B cell (primary cell): ENCODE measurements around the gene PRTFDC1. TPM values are rescaled to one million over a fixed set of nuclear protein-coding genes. Genes with fewer than 3 reads are reported as not detected.
"Not testable (repeated sequence)": the region's sequence is repeated elsewhere in the genome, so short reads cannot be mapped to it uniquely, and the experiment has no call there.

Experiments used
- ATAC-seq: fragments of 200-7000 bp; cut with Tn5 transposase; one replicate; pipeline ENCODE4 v1.10.0; 2021; ENCODE audit warnings: low read depth, mild to moderate bottlenecking, moderate number of reproducible peaks, moderate library complexity
- CTCF ChIA-PET: fragments of 350-600 bp; sonication (Branson Sonifier 250); formaldehyde crosslinking; loops from one replicate; lab custom pipeline; 2021; ENCODE audit warnings: antibody characterized with exemption, inconsistent platforms; lab: Charles Lee
- POLR2A ChIA-PET: fragments of 350-600 bp; sonication (Branson Sonifier 250); formaldehyde crosslinking; loops from one replicate; lab custom pipeline; 2021; ENCODE audit warnings: antibody characterized with exemption; lab: Charles Lee
- DNase-seq: peaks from one replicate; pipeline ENCODE4 v3.0.0; 2013
- H2AFZ ChIP-seq: 2 replicates; pipeline ENCODE4 v1.6.1; 2012; ENCODE audit warnings: mild to moderate bottlenecking, low read depth, low read length; ENCODE audit not compliant: insufficient read depth, poor library complexity, severe bottlenecking
- H3K27ac ChIP-seq, 2 donors: 1 replicate in 1 of 2; 2 replicates in 1 of 2; pipeline ENCODE4 v1.5.1; 2012 to 2013; ENCODE audit warnings: low read length in 2 of 2, mild to moderate bottlenecking in 2 of 2, moderate library complexity in 1 of 2
- H3K27me3 ChIP-seq, 4 experiments: fragments of 200-600 bp in 1 of 4; sonication (generic) in 1 of 4; replicated peaks in 1 of 4; 1 replicate in 2 of 4; 2 replicates in 2 of 4; pipeline versions ENCODE4 v1.6.1 to v1.7.0; 2013 to 2016; ENCODE audit warnings: low read length in 3 of 4, mild to moderate bottlenecking in 2 of 4, mixed read lengths in 1 of 4, moderate library complexity in 1 of 4; ENCODE audit not compliant: insufficient read depth in 4 of 4, control insufficient read depth in 3 of 4; ENCODE audit errors: control extremely low read depth in 1 of 4
- H3K36me3 ChIP-seq, 2 experiments: replicated peaks in 1 of 2; 1 replicate in 1 of 2; 2 replicates in 1 of 2; pipeline versions ENCODE4 v1.6.1 to v1.7.1; 2013; ENCODE audit warnings: low read length in 1 of 2; ENCODE audit not compliant: insufficient read depth in 2 of 2, control insufficient read depth in 1 of 2; ENCODE audit errors: control extremely low read depth in 1 of 2, extremely low read depth in 1 of 2
- H3K4me1 ChIP-seq, 2 donors: fragments of 200-600 bp in 1 of 2; sonication (generic) in 1 of 2; 1 replicate in 1 of 2; 2 replicates in 1 of 2; pipeline versions ENCODE4 v1.5.1 to v1.6.1; 2013 to 2017; ENCODE audit warnings: low read length in 2 of 2; ENCODE audit not compliant: control insufficient read depth in 2 of 2, insufficient read depth in 2 of 2
- H3K4me2 ChIP-seq: replicated peaks from 2 replicates; pipeline ENCODE3; 2012; ENCODE audit warnings: mild to moderate bottlenecking, low read depth, low read length; ENCODE audit not compliant: poor library complexity, severe bottlenecking
- H3K4me3 ChIP-seq, 5 experiments: fragments of 200-600 bp in 1 of 5; sonication (generic) in 1 of 5; 1 replicate in 3 of 5; 2 replicates in 2 of 5; pipeline versions ENCODE4 v1.5.1 to v1.7.0; 2011 to 2016; ENCODE audit warnings: low read length in 4 of 5, mild to moderate bottlenecking in 4 of 5, low read depth in 2 of 5, control low read depth in 1 of 5, moderate library complexity in 1 of 5; ENCODE audit not compliant: insufficient read depth in 1 of 5; ENCODE audit errors: control extremely low read depth in 1 of 5, extremely low read depth in 1 of 5
- H3K79me2 ChIP-seq: fragments of 200-600 bp; sonication (generic); one replicate; pipeline ENCODE4 v1.6.0; 2016; ENCODE audit warnings: low read length; ENCODE audit not compliant: control insufficient read depth, insufficient read depth
- H3K9ac ChIP-seq: fragments of 200-600 bp; sonication (generic); 2 replicates; pipeline ENCODE4 v1.6.1; 2017; ENCODE audit warnings: mild to moderate bottlenecking, low read length, moderate library complexity
- H3K9me3 ChIP-seq, 3 donors: one replicate each; pipeline versions ENCODE4 v1.6.1 to v1.7.1; 2013; ENCODE audit warnings: low read length in 2 of 3; ENCODE audit not compliant: control insufficient read depth in 2 of 3, insufficient read depth in 1 of 3; ENCODE audit errors: control extremely low read depth in 1 of 3
- H4K20me1 ChIP-seq: 2 replicates; pipeline ENCODE4 v1.6.0; 2012; ENCODE audit warnings: mild to moderate bottlenecking, low read length; ENCODE audit not compliant: insufficient read depth, control insufficient read depth, poor library complexity, severe bottlenecking
- H3K27ac Mint-ChIP-seq: one replicate; pipeline ENCODE4 v1.8.0; 2021; ENCODE audit warnings: mixed read lengths
- H3K27me3 Mint-ChIP-seq: one replicate; pipeline ENCODE4 v1.8.0; 2021; ENCODE audit warnings: mixed read lengths
- H3K4me1 Mint-ChIP-seq: one replicate; pipeline ENCODE4 v1.8.0; 2021; ENCODE audit warnings: mixed read lengths
- H3K4me3 Mint-ChIP-seq: one replicate; pipeline ENCODE4 v1.8.0; 2021; ENCODE audit warnings: mixed read lengths
- H3K9me3 Mint-ChIP-seq: one replicate; pipeline ENCODE4 v1.8.0; 2022; ENCODE audit warnings: mixed read lengths; ENCODE audit not compliant: insufficient read depth
- EZH2 ChIP-seq: IDR thresholded peaks from 2 replicates; pipeline ENCODE4 v1.6.1; 2012; ENCODE audit warnings: borderline replicate concordance, low read depth, mild to moderate bottlenecking, moderate library complexity, low read length; ENCODE audit not compliant: insufficient read depth, poor library complexity, severe bottlenecking
- WGBS: methylation state at CpG from one replicate; pipeline ENCODE4 v1.1.5; 2013; ENCODE audit warnings: missing lambda C conversion rate; ENCODE audit not compliant: insufficient coverage; 5-methylcytosine and 5-hydroxymethylcytosine counted together
- intact Hi-C: fragments of 100-400 bp; cut with micrococcal nuclease; formaldehyde crosslinking; loops from one replicate; pipeline ENCODE4 v1.10.0; 2022
- polyA plus RNA-seq: library from polyadenylated mRNA; depleted of rRNA; stranded (reverse); fragments of >200 nt; gene quantifications from 2 replicates; pipeline ENCODE4 v1.2.3, GENCODE V29; 2012
- total RNA-seq, 2 donors: library from RNA; stranded (reverse); fragments of 120-200 nt in 1 of 2; gene quantifications; 1 replicate in 1 of 2; 2 replicates in 1 of 2; pipeline versions ENCODE4 v1.2.3 to v1.2.4, GENCODE V29; 2013 to 2022
- TF ChIP-seq, protein P1 (sequence below): fragments of 200-600 bp; IDR thresholded peaks from one replicate; pipeline ENCODE4 v1.8.0; 2022; ENCODE audit warnings: antibody characterized with exemption, mild to moderate bottlenecking

Gene PRTFDC1
- total and polyA plus RNA-seq, 2 donors (not counting 1 experiment from before 2014, with no cell fraction given), result 0.63 TPM; not detected in 1

DNA sequence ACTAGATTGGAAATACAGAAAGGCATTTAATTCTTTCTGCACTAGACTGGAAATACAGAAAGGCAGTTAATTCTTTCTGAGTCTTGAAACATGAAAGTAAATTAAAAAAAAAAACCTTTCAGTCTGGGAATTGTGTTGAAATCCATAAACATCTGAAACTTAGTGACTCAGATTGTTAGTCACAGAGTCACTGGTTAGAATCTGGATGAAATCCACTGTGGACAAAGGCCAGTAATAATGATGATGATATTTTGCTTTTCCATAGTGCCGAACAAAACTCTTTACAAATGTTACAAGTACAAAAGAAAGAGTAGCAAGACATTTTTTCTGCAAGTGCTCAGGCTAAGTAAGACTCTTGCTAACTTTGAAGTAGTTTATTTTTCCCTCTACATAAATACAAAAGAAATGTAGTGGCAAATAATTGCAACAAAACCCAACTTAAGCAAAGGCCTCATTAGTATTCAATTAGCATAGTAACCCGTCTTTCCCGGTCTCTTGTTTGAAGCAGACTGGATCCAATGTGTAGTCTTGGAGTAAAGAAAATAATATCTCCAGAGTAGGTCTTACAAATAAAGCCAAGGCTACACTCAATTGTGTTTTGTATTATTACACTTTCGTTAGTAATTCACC is 5.8 kb upstream of the PRTFDC1 start:
- ChIA-PET POLR2A (no interaction called here), CTCF (no interaction called here)
- Histone ChIP-seq H2AFZ (no peak overlapping the region), H3K27ac (no peak overlapping the region), H3K9ac (no peak overlapping the region), H3K4me2 (no peak overlapping the region), H3K4me3 (no peak overlapping the region), H4K20me1 (no peaks in the 10 kb centered on the region), H3K79me2 (no peaks in the 10 kb centered on the region), H3K27me3 (peaks cover 0 to 9% (median 2%) of the 10 kb centered on the region in 4 experiments), H3K9me3 (no peaks in the 10 kb centered on the region), H3K4me1 (peaks cover 2 to 3% of the 10 kb centered on the region in 2 donors), H3K36me3 (no peaks in the 10 kb centered on the region)
- ATAC-seq (no peak), DNase-seq (no peak)
- Mint-ChIP-seq H3K4me3 (no peak overlapping the region), H3K4me1 (peaks cover 4% of the 10 kb centered on the region), H3K27me3 (peaks cover 19% of the 10 kb centered on the region), H3K27ac (no peak overlapping the region), H3K9me3 (no peaks in the 10 kb centered on the region)
- TF ChIP-seq EZH2, result no peak
- TF ChIP-seq, protein P1, sequence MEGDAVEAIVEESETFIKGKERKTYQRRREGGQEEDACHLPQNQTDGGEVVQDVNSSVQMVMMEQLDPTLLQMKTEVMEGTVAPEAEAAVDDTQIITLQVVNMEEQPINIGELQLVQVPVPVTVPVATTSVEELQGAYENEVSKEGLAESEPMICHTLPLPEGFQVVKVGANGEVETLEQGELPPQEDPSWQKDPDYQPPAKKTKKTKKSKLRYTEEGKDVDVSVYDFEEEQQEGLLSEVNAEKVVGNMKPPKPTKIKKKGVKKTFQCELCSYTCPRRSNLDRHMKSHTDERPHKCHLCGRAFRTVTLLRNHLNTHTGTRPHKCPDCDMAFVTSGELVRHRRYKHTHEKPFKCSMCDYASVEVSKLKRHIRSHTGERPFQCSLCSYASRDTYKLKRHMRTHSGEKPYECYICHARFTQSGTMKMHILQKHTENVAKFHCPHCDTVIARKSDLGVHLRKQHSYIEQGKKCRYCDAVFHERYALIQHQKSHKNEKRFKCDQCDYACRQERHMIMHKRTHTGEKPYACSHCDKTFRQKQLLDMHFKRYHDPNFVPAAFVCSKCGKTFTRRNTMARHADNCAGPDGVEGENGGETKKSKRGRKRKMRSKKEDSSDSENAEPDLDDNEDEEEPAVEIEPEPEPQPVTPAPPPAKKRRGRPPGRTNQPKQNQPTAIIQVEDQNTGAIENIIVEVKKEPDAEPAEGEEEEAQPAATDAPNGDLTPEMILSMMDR, result no peak
- intact Hi-C loops, result no loop called here
- WGBS, result no CpG with 5 or more reads among the region's 4 CpGs

DNA sequence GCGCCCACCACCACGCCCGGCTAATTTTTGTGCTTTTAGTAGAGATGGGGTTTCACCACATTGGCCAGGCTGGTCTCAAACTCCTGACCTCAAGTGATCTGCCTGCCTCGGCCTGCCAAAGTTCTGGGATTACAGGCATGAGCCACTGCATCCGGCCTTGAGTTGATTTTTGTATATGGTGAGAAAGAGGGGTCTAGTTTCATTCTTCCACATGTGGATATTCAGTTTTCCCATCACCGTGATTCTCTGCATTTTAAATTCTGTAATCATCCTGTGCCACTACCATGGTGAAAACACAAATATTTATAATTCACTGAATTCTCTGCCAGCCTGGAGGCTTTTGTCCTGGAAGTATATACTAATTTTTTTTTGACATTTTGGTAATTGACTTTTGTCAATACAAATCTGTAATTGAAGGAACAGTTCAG is 5.2 kb upstream of the PRTFDC1 start:
- 96% methylated on average over 4 of the region's 6 CpGs for WGBS
- POLR2A ChIA-PET, H3K9me3 ChIP-seq, H4K20me1 ChIP-seq, H3K4me2 ChIP-seq, H3K36me3 ChIP-seq, DNase-seq, ATAC-seq, H3K4me1 Mint-ChIP-seq, H3K27ac Mint-ChIP-seq, H3K27ac ChIP-seq, intact Hi-C loops, H2AFZ ChIP-seq, H3K4me3 Mint-ChIP-seq, H3K9ac ChIP-seq, H3K79me2 ChIP-seq, H3K9me3 Mint-ChIP-seq, CTCF ChIA-PET, H3K4me1 ChIP-seq, H3K4me3 ChIP-seq: not testable (repeated sequence)
- peaks cover 20% of the 10 kb centered on the region for H3K27me3 Mint-ChIP-seq
- peaks cover 0 to 11% (median 4%) of the 10 kb centered on the region in 4 experiments for H3K27me3 ChIP-seq
